Heart left ventricle (tissue), 13 donors: ENCODE measurements around the gene MRGPRE.

Source experiments
- CTCF ChIP-seq, 12 donors: fragments of 200-600 bp; sonication (generic) in 4 of 12; IDR thresholded peaks; one replicate each; pipeline versions ENCODE4 v1.5.0 to v1.8.0; 2018 to 2022; ENCODE audit warnings: antibody characterized with exemption in 12 of 12, mild to moderate bottlenecking in 5 of 12
- POLR2A ChIP-seq, 2 donors: fragments of 450-650 bp; IDR thresholded peaks; one replicate each; pipeline ENCODE4 v1.6.1; 2017; ENCODE audit warnings: antibody characterized with exemption in 2 of 2, mild to moderate bottlenecking in 2 of 2, moderate library complexity in 2 of 2
- donor health status: ischemic (EF 13 %, LVEDD 7.1; RV severe dilation, severe dysfunction).
- donor health status: DM: no; HTN: yes; CAD: no.
- donor health status: DM: no; HTN: no; CAD: no.
- donor health status: ischemic (EF 25% LVEDD 6.9; RV normal size, moderate dysfunction).
- donor health status: ischemic (EF 25% LVEDD 5.7; RV mildly dilated, moderate dysfunction).
- donor health status: ischemic (EF 35%, LVEDD 5.7; RV mildly dilated, moderate dysfunction).
- donor health status: nonischemic (EF 11% LVEDD 7.7; RV severe dilation, severe dysfunction).
- donor health status: DM: yes; HTN: yes; CAD: no.
- donor health status: PGD.
- donor health status: ischemic (EF 29% LVEDD 5.4; RV normal size, mild dysfunction).
- donor health status: nonischemic (EF 23%, LVEDD 6.1; RV moderate dilation, normal function).

DNA sequence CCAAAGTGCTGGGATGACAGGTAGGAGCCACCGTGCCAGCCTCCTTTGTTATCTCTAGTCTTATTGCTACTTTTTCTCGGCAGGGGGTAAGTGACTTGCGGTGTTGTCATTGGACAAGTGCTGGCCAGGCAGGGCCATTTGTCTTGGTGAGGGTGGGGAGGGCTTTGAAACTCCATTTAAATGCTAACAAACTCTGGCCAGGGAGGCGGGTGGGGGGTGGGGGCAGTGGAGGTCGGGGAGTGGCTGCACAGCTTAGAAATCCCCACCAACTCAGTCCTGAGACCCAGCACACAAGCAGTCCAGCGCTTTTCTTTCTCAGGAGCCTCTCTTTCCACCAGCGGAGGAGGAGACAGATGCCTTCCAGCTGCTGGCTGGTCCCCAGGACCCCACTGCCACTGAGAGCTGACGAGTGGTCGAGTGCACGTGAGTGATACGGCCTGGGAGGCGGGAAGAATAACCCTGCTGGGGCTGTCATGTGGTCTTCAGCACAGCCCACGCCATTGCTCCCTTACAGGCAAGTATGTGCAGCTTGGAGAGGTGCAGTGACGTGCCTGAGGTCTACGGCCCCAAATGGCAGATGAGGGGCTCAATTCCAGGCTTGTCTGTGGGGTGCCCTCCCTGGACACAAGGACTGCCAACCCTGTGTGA, 42.9 kb downstream of the MRGPRE start:
- TF ChIP-seq CTCF (IDR thresholded peaks at IDR 0.05) (no peak), POLR2A (IDR thresholded peaks at IDR 0.05) (no peak)
